Measurements from ENCODE around the gene SRGN. TPM values are rescaled to one million over a fixed set of nuclear protein-coding genes. Genes with fewer than 3 reads are reported as not detected.
A peak's percentile ranks its signal among the peaks of the same experiment; 100 is the strongest.

The SRGN gene
- total RNA-seq, 1 donor from 2014 or later = 51.7 TPM

GRCh38 chr10:69089638-69090599 lies 2.0 kb downstream of the SRGN start:
- DNase-seq (ENCODE audit: low read depth) = no peak

GRCh38 chr10:69090685-69091084 lies 2.8 kb downstream of the SRGN start:
- peak; percentile 22 for DNase-seq (ENCODE audit: low read depth)

- DNase-seq (ENCODE audit: low read depth) = peak; percentile 27
Measured at GRCh38 chr10:69091143-69091651, 3.3 kb downstream of the SRGN start.

GRCh38 chr10:69092959-69093850 lies 5.3 kb downstream of the SRGN start:
- peak; percentile 90 for DNase-seq (ENCODE audit: low read depth)

GRCh38 chr10:69093933-69094332 lies 6.0 kb downstream of the SRGN start:
- DNase-seq (ENCODE audit: low read depth) = peak; percentile 47

- no peak for DNase-seq (ENCODE audit: low read depth)
Measured at GRCh38 chr10:69096045-69096444, 8.1 kb downstream of the SRGN start.

- no peak for DNase-seq (ENCODE audit: low read depth)
Measured at GRCh38 chr10:69097729-69098128, 9.8 kb downstream of the SRGN start.

- no peak for DNase-seq (ENCODE audit: low read depth)
Measured at GRCh38 chr10:69100136-69100872, 12.4 kb downstream of the SRGN start.

GRCh38 chr10:69101451-69102095 lies 13.7 kb downstream of the SRGN start:
- peak; percentile 37 for DNase-seq (ENCODE audit: low read depth)

GRCh38 chr10:69102440-69102839 lies 14.5 kb downstream of the SRGN start:
- DNase-seq (ENCODE audit: low read depth) = no peak

- DNase-seq (ENCODE audit: low read depth) = no peak
Measured at GRCh38 chr10:69103784-69104183, 15.9 kb downstream of the SRGN start.

GRCh38 chr10:69104994-69105790 lies 17.3 kb downstream of the SRGN start:
- no peak for DNase-seq (ENCODE audit: low read depth)

- no peak for DNase-seq (ENCODE audit: low read depth)
Measured at GRCh38 chr10:69107176-69107490, 19.2 kb downstream of the SRGN start.

- no peak for DNase-seq (ENCODE audit: low read depth)
Measured at GRCh38 chr10:69107699-69108098, 19.8 kb downstream of the SRGN start.

- no peak for DNase-seq (ENCODE audit: low read depth)
Measured at GRCh38 chr10:69119896-69120295, 32.0 kb downstream of the SRGN start.

GRCh38 chr10:69123306-69123746 lies 35.4 kb downstream of the SRGN start:
- no peak for DNase-seq (ENCODE audit: low read depth)

- DNase-seq (ENCODE audit: low read depth) = peak; percentile 99
Measured at GRCh38 chr10:69123747-69124562, 36.1 kb downstream of the SRGN start, which contains the start of gene VPS26A. TSS of gene VPS26A (plus strand) at chr10:69124178. CDS start at chr10:69124278, 100 bp downstream.

GRCh38 chr10:69124563-69125268 lies 36.8 kb downstream of the SRGN start:
- peak; percentile 52 for DNase-seq (ENCODE audit: low read depth)
